Measurements from ENCODE around the gene CDC25B.

DNA sequence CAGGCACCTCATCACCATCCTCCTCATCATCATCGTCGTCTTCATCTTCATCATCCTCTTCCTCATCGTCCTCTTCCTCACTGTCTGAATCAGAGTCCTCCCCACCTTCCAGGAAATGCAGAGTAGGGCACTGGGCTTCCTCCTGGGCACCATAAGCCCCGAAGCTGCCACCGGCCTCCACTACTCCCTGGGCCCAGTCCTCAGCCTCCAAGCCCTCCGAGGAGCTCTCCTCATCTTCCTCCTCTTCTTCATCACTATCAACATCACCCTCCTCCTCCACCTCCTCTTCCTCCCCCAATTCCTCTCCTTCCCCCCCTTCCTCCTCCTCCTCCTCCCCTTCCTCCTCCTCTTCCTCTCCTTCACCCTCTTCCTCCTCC is 11.3 kb upstream of the CDC25B start:
- no peak for TF ChIP-seq ZBTB7A (IDR thresholded peaks at IDR 0.05; ENCODE audit: low read depth)
- no peak for TF ChIP-seq TAF1 (IDR thresholded peaks at IDR 0.05; ENCODE audit: low read depth)
- no peak for TF ChIP-seq RAD21 (IDR thresholded peaks at IDR 0.05; ENCODE audit: low read depth)
- TF ChIP-seq, protein P1, sequence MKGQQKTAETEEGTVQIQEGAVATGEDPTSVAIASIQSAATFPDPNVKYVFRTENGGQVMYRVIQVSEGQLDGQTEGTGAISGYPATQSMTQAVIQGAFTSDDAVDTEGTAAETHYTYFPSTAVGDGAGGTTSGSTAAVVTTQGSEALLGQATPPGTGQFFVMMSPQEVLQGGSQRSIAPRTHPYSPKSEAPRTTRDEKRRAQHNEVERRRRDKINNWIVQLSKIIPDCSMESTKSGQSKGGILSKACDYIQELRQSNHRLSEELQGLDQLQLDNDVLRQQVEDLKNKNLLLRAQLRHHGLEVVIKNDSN (IDR thresholded peaks at IDR 0.05), result no peak
- TF ChIP-seq, protein P2, sequence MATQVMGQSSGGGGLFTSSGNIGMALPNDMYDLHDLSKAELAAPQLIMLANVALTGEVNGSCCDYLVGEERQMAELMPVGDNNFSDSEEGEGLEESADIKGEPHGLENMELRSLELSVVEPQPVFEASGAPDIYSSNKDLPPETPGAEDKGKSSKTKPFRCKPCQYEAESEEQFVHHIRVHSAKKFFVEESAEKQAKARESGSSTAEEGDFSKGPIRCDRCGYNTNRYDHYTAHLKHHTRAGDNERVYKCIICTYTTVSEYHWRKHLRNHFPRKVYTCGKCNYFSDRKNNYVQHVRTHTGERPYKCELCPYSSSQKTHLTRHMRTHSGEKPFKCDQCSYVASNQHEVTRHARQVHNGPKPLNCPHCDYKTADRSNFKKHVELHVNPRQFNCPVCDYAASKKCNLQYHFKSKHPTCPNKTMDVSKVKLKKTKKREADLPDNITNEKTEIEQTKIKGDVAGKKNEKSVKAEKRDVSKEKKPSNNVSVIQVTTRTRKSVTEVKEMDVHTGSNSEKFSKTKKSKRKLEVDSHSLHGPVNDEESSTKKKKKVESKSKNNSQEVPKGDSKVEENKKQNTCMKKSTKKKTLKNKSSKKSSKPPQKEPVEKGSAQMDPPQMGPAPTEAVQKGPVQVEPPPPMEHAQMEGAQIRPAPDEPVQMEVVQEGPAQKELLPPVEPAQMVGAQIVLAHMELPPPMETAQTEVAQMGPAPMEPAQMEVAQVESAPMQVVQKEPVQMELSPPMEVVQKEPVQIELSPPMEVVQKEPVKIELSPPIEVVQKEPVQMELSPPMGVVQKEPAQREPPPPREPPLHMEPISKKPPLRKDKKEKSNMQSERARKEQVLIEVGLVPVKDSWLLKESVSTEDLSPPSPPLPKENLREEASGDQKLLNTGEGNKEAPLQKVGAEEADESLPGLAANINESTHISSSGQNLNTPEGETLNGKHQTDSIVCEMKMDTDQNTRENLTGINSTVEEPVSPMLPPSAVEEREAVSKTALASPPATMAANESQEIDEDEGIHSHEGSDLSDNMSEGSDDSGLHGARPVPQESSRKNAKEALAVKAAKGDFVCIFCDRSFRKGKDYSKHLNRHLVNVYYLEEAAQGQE (IDR thresholded peaks at IDR 0.05; ENCODE audit: low read depth), result no peak
- TF ChIP-seq CEBPB (IDR thresholded peaks at IDR 0.05), result no peak
- no peak for TF ChIP-seq EP300 (IDR thresholded peaks at IDR 0.05; ENCODE audit: borderline replicate concordance)
- TF ChIP-seq, protein P3, sequence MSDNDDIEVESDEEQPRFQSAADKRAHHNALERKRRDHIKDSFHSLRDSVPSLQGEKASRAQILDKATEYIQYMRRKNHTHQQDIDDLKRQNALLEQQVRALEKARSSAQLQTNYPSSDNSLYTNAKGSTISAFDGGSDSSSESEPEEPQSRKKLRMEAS (IDR thresholded peaks at IDR 0.05), result no peak

Measured in Ishikawa (cell line).